GOT3 (cell line): ENCODE results near the gene MRPS18B.
A peak's percentile ranks its signal among the peaks of the same experiment; 100 is the strongest.
"Not testable (repeated sequence)": the region's sequence is repeated elsewhere in the genome, so short reads cannot be mapped to it uniquely, and the experiment has no call there.

ENCODE experiments used
- DNase-seq: peaks from one replicate; lab custom pipeline; 2025; ENCODE audit warnings: mixed read lengths; lab: John Stamatoyannopoulos, UW

MRPS18B gene

GRCh38 chr6:30643656-30644055 is 26.0 kb downstream of the MRPS18B start:
- DNase-seq = no peak

- no peak for DNase-seq
Measured at GRCh38 chr6:30644769-30645168, 27.1 kb downstream of the MRPS18B start.

- no peak for DNase-seq
Measured at GRCh38 chr6:30645989-30646388, 28.3 kb downstream of the MRPS18B start.

- peak; percentile 66 for DNase-seq
Measured at GRCh38 chr6:30646450-30647241, 29.0 kb downstream of the MRPS18B start, which contains the start of gene C6orf136. Gene C6orf136 (plus strand): TSS chr6:30647133. CDS start chr6:30647232, 99 bp downstream.

- DNase-seq = peak; percentile 11
Measured at GRCh38 chr6:30647242-30648116, 29.8 kb downstream of the MRPS18B start.

- DNase-seq = no peak
Measured at GRCh38 chr6:30651143-30651542, 33.5 kb downstream of the MRPS18B start.

- no peak for DNase-seq
Measured at GRCh38 chr6:30654798-30655742, 37.4 kb downstream of the MRPS18B start.

- DNase-seq = no peak
Measured at GRCh38 chr6:30655743-30656094, 38.1 kb downstream of the MRPS18B start.

- DNase-seq = no peak
Measured at GRCh38 chr6:30656513-30656912, 38.9 kb downstream of the MRPS18B start.

GRCh38 chr6:30657454-30657853 is 39.8 kb downstream of the MRPS18B start:
- DNase-seq = no peak

- not testable (repeated sequence) for DNase-seq
Measured at GRCh38 chr6:30657922-30658321, 40.3 kb downstream of the MRPS18B start.

- no peak for DNase-seq
Measured at GRCh38 chr6:30664994-30665767, 47.5 kb downstream of the MRPS18B start.

GRCh38 chr6:30666300-30666699 is 48.7 kb downstream of the MRPS18B start:
- DNase-seq = not testable (repeated sequence)

GRCh38 chr6:30670760-30671527 is 53.3 kb downstream of the MRPS18B start:
- no peak for DNase-seq

- DNase-seq = peak; percentile 71
Measured at GRCh38 chr6:30672445-30673253, 55.0 kb downstream of the MRPS18B start, which contains the start of gene DHX16. Gene DHX16 (minus strand): TSS chr6:30673006. CDS start chr6:30672841, 165 bp downstream.
